ENCODE measurements around the gene TBC1D17.

The TBC1D17 gene

DNA sequence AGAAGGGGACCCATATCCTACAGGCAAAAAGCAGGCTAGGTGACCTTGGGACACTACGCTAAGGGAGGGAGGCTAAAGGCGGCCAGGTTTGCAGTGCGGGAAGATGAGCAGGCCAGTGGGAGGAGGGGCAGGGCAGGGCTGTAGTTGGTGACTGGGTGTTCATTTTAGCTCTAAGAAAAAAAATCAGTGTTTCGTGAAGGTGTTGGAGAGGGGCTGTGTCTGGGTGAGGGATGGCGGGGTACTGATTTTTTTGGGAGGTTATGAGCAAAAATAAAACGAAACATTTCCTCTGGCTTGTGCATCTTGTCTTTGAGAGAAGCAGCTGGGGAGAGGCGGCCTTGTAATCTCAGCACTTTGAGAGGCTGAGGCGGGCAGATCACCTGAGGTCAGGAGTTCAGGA, 56.1 kb downstream of the TBC1D17 start:
- in situ Hi-C loops (cut with MboI; ENCODE audit: low sequenced_read_pairs) = no loop called here

DNA sequence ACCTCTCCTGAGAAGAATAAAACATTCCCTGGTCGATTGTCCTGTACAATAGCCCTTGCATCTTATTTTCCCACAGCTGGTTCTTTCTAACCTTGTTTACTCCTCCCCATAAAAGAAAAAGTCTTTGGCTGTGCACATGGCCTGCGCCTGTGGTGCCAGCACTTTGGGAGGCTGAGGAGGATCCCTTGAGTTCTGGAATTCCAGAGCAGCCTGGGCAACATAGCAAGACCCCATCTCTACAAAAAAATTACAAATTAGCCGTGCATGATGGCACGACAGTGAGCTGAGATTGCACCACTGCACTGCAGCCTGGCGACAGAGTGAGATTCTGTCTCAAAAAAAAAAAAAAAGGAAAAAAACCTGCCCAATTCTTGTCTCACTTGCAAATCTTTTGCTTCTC, 59.0 kb downstream of the TBC1D17 start:
- in situ Hi-C loops (cut with MboI; ENCODE audit: low sequenced_read_pairs) = loop anchor here (5.0 kb wide), 1 partner anchor 41 kb away; no protein-coding TSS in a partner anchor

DNA sequence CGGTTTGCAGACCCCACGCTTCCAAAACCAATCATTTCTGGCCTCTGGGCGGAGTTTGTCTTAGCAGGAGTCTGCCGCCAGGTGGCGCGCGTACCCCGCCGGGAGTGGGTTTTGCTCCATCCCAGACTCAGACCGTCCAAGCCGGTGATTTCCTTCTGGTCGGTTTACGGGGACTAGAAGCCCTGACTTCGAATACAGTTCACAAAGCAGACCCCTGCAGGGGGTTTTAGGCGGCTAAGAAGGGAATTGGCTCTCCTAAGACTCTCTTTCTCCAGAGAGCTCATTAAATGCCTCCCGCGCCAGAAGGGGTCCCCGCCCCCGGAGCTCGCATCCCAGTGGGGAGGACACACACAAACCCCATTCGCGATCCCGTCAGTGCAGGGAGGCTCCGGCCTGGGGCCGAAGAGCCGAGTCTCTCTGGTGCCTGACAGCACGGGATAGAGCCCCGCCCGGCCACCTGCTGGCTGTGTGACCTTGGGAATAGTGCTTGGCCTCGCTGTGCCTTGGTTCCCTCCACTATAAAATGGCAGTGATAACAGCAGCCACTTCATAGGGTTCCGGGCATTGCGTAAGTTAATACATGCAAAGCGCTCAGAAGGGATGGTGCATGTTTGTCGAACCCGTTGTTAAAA, 60.4 kb downstream of the TBC1D17 start:
- in situ Hi-C loops (cut with MboI; ENCODE audit: low sequenced_read_pairs) = loop anchor here (5.0 kb wide), 1 partner anchor 39 kb away; no protein-coding TSS in a partner anchor

All from HL-60/S4 treated with retinoic acid at 250 ng/mL for 4 days and 3 days (cell line).